Measurements from ENCODE around the gene RHOJ. TPM values are rescaled to one million over a fixed set of nuclear protein-coding genes. Genes with fewer than 3 reads are reported as not detected.
A peak's percentile ranks its signal among the peaks of the same experiment; 100 is the strongest.

Gene RHOJ
- total RNA-seq, 1 donor from 2014 or later = 0.54 TPM

DNA sequence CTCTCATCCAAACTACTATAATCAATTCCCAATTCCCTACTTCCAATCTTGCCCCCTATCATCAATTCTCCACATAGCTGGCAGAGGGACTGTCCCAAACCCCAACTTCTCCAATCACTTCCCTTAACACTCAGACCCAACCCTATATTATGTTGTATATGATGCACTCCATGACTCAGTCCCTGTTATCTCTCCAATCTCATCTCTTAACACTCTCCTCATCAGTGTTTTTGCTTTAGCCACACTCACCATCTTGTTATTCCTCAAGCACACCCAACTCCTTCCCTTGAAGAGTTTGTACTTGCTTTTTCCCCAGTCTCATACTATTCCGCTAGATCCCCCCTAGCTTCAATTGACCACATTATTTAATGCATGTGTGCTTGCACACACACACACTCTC lies 4.9 kb downstream of the RHOJ start:
- Histone ChIP-seq H3K4me3 (ENCODE audit: low read depth, low read length) (no peak overlapping the region), H3K27me3 (ENCODE audit: control insufficient read depth, insufficient read depth, low read length) (no peaks in the 10 kb centered on the region), H3K36me3 (ENCODE audit: control insufficient read depth, insufficient read depth, low read length) (no peaks in the 10 kb centered on the region)
- DNase-seq (ENCODE audit: low read depth) = no peak
- TF ChIP-seq, protein P1, sequence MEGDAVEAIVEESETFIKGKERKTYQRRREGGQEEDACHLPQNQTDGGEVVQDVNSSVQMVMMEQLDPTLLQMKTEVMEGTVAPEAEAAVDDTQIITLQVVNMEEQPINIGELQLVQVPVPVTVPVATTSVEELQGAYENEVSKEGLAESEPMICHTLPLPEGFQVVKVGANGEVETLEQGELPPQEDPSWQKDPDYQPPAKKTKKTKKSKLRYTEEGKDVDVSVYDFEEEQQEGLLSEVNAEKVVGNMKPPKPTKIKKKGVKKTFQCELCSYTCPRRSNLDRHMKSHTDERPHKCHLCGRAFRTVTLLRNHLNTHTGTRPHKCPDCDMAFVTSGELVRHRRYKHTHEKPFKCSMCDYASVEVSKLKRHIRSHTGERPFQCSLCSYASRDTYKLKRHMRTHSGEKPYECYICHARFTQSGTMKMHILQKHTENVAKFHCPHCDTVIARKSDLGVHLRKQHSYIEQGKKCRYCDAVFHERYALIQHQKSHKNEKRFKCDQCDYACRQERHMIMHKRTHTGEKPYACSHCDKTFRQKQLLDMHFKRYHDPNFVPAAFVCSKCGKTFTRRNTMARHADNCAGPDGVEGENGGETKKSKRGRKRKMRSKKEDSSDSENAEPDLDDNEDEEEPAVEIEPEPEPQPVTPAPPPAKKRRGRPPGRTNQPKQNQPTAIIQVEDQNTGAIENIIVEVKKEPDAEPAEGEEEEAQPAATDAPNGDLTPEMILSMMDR (IDR thresholded peaks at IDR 0.05; ENCODE audit: insufficient read depth, low read length, poor library complexity, severe bottlenecking) = no peak

DNA sequence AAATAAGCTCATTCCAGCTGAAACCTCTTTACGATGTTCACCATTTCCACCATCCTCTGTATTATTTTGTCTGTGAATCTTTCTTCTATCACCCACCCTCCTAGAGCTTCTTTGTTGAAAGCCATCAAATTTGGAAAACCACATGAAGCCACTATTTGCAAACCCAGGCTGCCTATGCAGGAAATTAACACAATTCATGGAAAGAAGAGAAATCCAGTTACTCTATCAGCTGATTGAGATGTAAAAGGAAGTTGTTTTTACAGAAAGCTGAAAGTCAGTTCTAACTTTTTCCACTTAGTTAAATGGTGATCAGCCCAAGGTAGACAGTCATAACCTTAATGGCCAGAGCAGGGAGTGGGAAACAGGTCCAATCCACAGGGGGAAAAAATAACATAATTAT lies 6.6 kb downstream of the RHOJ start:
- no peak overlapping the region for H3K4me3 ChIP-seq (ENCODE audit: low read depth, low read length)
- no peaks in the 10 kb centered on the region for H3K27me3 ChIP-seq (ENCODE audit: control insufficient read depth, insufficient read depth, low read length)
- no peaks in the 10 kb centered on the region for H3K36me3 ChIP-seq (ENCODE audit: control insufficient read depth, insufficient read depth, low read length)
- TF ChIP-seq, protein P1 (IDR thresholded peaks at IDR 0.05; ENCODE audit: insufficient read depth, low read length, poor library complexity, severe bottlenecking) = no peak
- no peak for DNase-seq (ENCODE audit: low read depth)

GRCh38 chr14:63212209-63212608 lies 8.0 kb downstream of the RHOJ start:
- H3K36me3 ChIP-seq (ENCODE audit: control insufficient read depth, insufficient read depth, low read length) = no peaks in the 10 kb centered on the region
- TF ChIP-seq, protein P1 (IDR thresholded peaks at IDR 0.05; ENCODE audit: insufficient read depth, low read length, poor library complexity, severe bottlenecking) = peak; percentile 3
- DNase-seq (ENCODE audit: low read depth) = no peak
- no peak overlapping the region for H3K4me3 ChIP-seq (ENCODE audit: low read depth, low read length)
- H3K27me3 ChIP-seq (ENCODE audit: control insufficient read depth, insufficient read depth, low read length) = no peaks in the 10 kb centered on the region

DNA sequence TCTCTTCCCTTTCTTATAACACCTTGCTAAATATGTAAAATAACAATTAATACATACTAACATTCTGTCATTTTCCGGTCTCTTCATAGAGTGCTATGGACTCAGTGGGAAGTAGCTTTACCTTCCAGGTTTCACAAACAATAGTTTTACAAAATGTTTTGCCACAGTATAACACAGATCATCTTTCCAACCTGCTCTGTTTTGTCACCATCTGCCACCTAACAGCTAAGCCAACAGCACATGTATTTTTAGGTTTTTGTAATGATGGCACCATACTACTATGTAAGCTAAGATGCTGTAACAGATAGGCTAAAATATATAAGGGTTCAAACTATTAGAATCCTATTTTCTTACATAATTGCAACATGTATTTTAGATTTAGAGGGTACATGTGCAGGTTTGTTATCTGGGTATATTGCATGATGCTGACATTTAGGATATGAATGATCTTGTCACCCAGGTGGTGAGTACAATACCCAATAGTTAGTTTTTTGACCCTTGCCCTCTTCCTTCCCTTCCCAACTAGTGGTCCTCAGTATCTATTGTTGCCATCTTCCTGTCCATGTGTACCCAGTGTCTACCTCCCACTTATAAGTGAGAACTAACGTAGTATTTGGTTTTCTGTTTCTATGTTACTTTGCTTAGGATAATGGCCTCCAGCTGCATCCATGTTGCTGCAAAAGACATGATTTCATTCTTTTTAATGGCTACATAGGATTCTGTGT lies 8.7 kb downstream of the RHOJ start:
- TF ChIP-seq, protein P1 (IDR thresholded peaks at IDR 0.05; ENCODE audit: insufficient read depth, low read length, poor library complexity, severe bottlenecking) = no peak

GRCh38 chr14:63214417-63215196 lies 10.4 kb downstream of the RHOJ start:
- no peaks in the 10 kb centered on the region for H3K27me3 ChIP-seq (ENCODE audit: control insufficient read depth, insufficient read depth, low read length)
- TF ChIP-seq, protein P1 (IDR thresholded peaks at IDR 0.05; ENCODE audit: insufficient read depth, low read length, poor library complexity, severe bottlenecking) = no peak
- no peak for DNase-seq (ENCODE audit: low read depth)

More for the DNA sequence above, 8.7 kb downstream of the RHOJ start:
- no peak for DNase-seq (ENCODE audit: low read depth)
- no peaks in the 10 kb centered on the region for H3K27me3 ChIP-seq (ENCODE audit: control insufficient read depth, insufficient read depth, low read length)
- no peaks in the 10 kb centered on the region for H3K36me3 ChIP-seq (ENCODE audit: control insufficient read depth, insufficient read depth, low read length)
- H3K4me3 ChIP-seq (ENCODE audit: low read depth, low read length) = no peak overlapping the region

More at GRCh38 chr14:63214417-63215196, 10.4 kb downstream of the RHOJ start:
- H3K4me3 ChIP-seq (ENCODE audit: low read depth, low read length) = no peak overlapping the region
- H3K36me3 ChIP-seq (ENCODE audit: control insufficient read depth, insufficient read depth, low read length) = no peaks in the 10 kb centered on the region

All from kidney epithelial cell (primary cell).